HFF-Myc (cell line): ENCODE results near the gene RAPGEF1.

Experiments
- DNase-seq: peaks from one replicate; pipeline ENCODE4 v3.0.0-alpha.2; 2011; ENCODE audit warnings: low read depth; ENCODE audit errors: extremely low read depth
- H3K4me3 ChIP-seq: replicated peaks from 2 replicates; pipeline ENCODE4 v1.5.1; 2011; ENCODE audit warnings: low read depth, mild to moderate bottlenecking, control low read depth, low read length
- CTCF ChIP-seq: IDR thresholded peaks from 2 replicates; pipeline ENCODE4 v1.5.1; 2012; ENCODE audit warnings: mild to moderate bottlenecking, low read depth, low read length, control low read depth; ENCODE audit errors: missing control alignments

RAPGEF1 gene

GRCh38 chr9:131669269-131670157 lies 70.4 kb downstream of the RAPGEF1 start:
- H3K4me3 ChIP-seq: no peak overlapping the region
- DNase-seq: no peak
- no peak for TF ChIP-seq CTCF

GRCh38 chr9:131668439-131669268 lies 71.2 kb downstream of the RAPGEF1 start:
- no peak for DNase-seq
- no peak overlapping the region for H3K4me3 ChIP-seq
- no peak for TF ChIP-seq CTCF

GRCh38 chr9:131668057-131668438 lies 71.8 kb downstream of the RAPGEF1 start:
- DNase-seq: no peak
- no peak overlapping the region for H3K4me3 ChIP-seq
- TF ChIP-seq CTCF: no peak

- H3K4me3 ChIP-seq: no peak overlapping the region
- no peak for DNase-seq
- TF ChIP-seq CTCF: no peak
These were observed 72.3 kb downstream of the RAPGEF1 start for GRCh38 chr9:131667576-131667975.

GRCh38 chr9:131666774-131667173 lies 73.1 kb downstream of the RAPGEF1 start:
- no peak for DNase-seq
- TF ChIP-seq CTCF: no peak
- no peak overlapping the region for H3K4me3 ChIP-seq

GRCh38 chr9:131666029-131666428 lies 73.8 kb downstream of the RAPGEF1 start:
- no peak for TF ChIP-seq CTCF
- no peak for DNase-seq
- H3K4me3 ChIP-seq: no peak overlapping the region
